Measurements from ENCODE around the gene BTAF1. TPM values are rescaled to one million over a fixed set of nuclear protein-coding genes. Genes with fewer than 3 reads are reported as not detected.

The BTAF1 gene
- total RNA-seq, 1 experiment from 2014 or later = 45.2 TPM

- no peak overlapping the region for H2BK120ac ChIP-seq (ENCODE audit: low read depth, low read length, poor library complexity, severe bottlenecking)
- H3K23ac ChIP-seq (ENCODE audit: insufficient read length, low read depth, low read length) = no peak overlapping the region
- Mint-ChIP-seq H3K4me1 (no peaks in the 10 kb centered on the region), H3K4me3 (no peak overlapping the region), H3K9me3 (no peaks in the 10 kb centered on the region), H3K36me3 (ENCODE audit: insufficient read depth in 1 of 3, low read depth in 3 of 3) (peaks cover 30 to 79% (median 73%) of the 10 kb centered on the region in 3 experiments), H3K27ac (no peak overlapping the region), H3K27me3 (ENCODE audit: low read depth) (no peaks in the 10 kb centered on the region)
- no peaks in the 10 kb centered on the region for H4K20me1 ChIP-seq (ENCODE audit: control insufficient read depth, insufficient read depth, insufficient read length)
- H4K8ac ChIP-seq (replicated peaks; ENCODE audit: insufficient read length, low read depth, low read length) = no peak overlapping the region
- H3K14ac ChIP-seq (ENCODE audit: insufficient read depth, low read length) = no peak overlapping the region
- no peak overlapping the region for H2BK12ac ChIP-seq (ENCODE audit: insufficient read length, low read depth, low read length)
- H4K5ac ChIP-seq (ENCODE audit: insufficient read length, low read depth, low read length) = no peak overlapping the region
- no peak overlapping the region for H3K27ac ChIP-seq (ENCODE audit: insufficient read length, low read depth, low read length)
- DNase-seq = no peak
- no peak overlapping the region for H2BK20ac ChIP-seq (ENCODE audit: low read depth, low read length, poor library complexity, severe bottlenecking)
- no peak overlapping the region for H2BK15ac ChIP-seq (ENCODE audit: low read depth, low read length)
- H3K18ac ChIP-seq (ENCODE audit: insufficient read length, low read depth, low read length) = no peak overlapping the region
- no peak overlapping the region for H3K9ac ChIP-seq (ENCODE audit: extremely low read depth, insufficient read length, low read length)
- no peaks in the 10 kb centered on the region for H3K23me2 ChIP-seq (ENCODE audit: insufficient read length, low read depth, low read length, poor library complexity, severe bottlenecking)
- WGBS (ENCODE audit: extremely low coverage, insufficient read length, low lambda C conversion rate) = no CpG with 5 or more reads among the region's 2 CpGs
- H3K56ac ChIP-seq (ENCODE audit: insufficient read length, low read depth, low read length) = no peak overlapping the region
- no peak overlapping the region for H3T11ph ChIP-seq (ENCODE audit: low read length)
- no peak overlapping the region for H4K91ac ChIP-seq (ENCODE audit: insufficient read length, low read depth, low read length)
- H2AFZ ChIP-seq (ENCODE audit: low read length) = no peak overlapping the region
- TF ChIP-seq CTCF (conservative IDR thresholded peaks at IDR 0.05) = no peak
- H3K79me1 ChIP-seq (ENCODE audit: insufficient read depth, low read depth, low read length, poor library complexity, severe bottlenecking) = no peaks in the 10 kb centered on the region
- no peaks in the 10 kb centered on the region for H3K79me2 ChIP-seq (ENCODE audit: insufficient read depth, low read length)
- no peak overlapping the region for H2BK5ac ChIP-seq (ENCODE audit: insufficient read length, low read length)
- no peaks in the 10 kb centered on the region for H3K9me3 ChIP-seq (ENCODE audit: control insufficient read depth, low read depth, low read length)
- no peaks in the 10 kb centered on the region for H3K27me3 ChIP-seq (ENCODE audit: insufficient read depth, low read length)
- no peak overlapping the region for H3K4me2 ChIP-seq (ENCODE audit: insufficient read depth, insufficient read length, low read length)
- no peaks in the 10 kb centered on the region for H3K4me1 ChIP-seq (ENCODE audit: insufficient read depth, low read length)
- no peak overlapping the region for H3K4ac ChIP-seq (ENCODE audit: low read depth, low read length)
- no peak overlapping the region for H2AK5ac ChIP-seq (ENCODE audit: insufficient read length, low read length)
Observed at GRCh38 chr10:91996266-91996665, 72.7 kb downstream of the BTAF1 start.
